Left ventricle myocardium inferior (tissue), 1 donor: ENCODE measurements around the gene DACH1. TPM values are rescaled to one million over a fixed set of nuclear protein-coding genes. Genes with fewer than 3 reads are reported as not detected.

Source experiments
- DNase-seq: peaks from one replicate; pipeline ENCODE4 v3.0.0-alpha.2; 2020
- H3K27ac ChIP-seq: fragments of 200-600 bp; replicated peaks from 2 replicates; pipeline ENCODE4 v1.8.0; 2021
- H3K27me3 ChIP-seq: fragments of 200-600 bp; 2 replicates; pipeline ENCODE4 v1.8.0; 2021; ENCODE audit warnings: low read depth
- H3K36me3 ChIP-seq: fragments of 200-600 bp; 2 replicates; pipeline ENCODE4 v1.8.0; 2021
- H3K4me1 ChIP-seq: fragments of 200-600 bp; 2 replicates; pipeline ENCODE4 v1.8.0; 2021
- H3K4me3 ChIP-seq: fragments of 200-600 bp; 2 replicates; pipeline ENCODE4 v1.8.0; 2021; ENCODE audit warnings: mild to moderate bottlenecking, moderate library complexity
- H3K9me3 ChIP-seq: fragments of 200-600 bp; replicated peaks from 2 replicates; pipeline ENCODE4 v1.8.0; 2021
- intact Hi-C: fragments of 100-400 bp; cut with micrococcal nuclease; formaldehyde crosslinking; loops from one replicate; pipeline ENCODE4 v1.11.0; 2022
- total RNA-seq: library from RNA; stranded (reverse); fragmentation: NEBNext Ultra II Directional; extraction: Animal tissue kit (Norgen Biotek cat#: 25700); gene quantifications from one replicate; pipeline ENCODE4 v1.2.1, GENCODE V29; 2021
- TF ChIP-seq, protein P1 (sequence below): fragments of 200-600 bp; IDR thresholded peaks from 2 replicates; pipeline ENCODE4 v1.8.0; 2021; ENCODE audit warnings: antibody characterized with exemption, mild to moderate bottlenecking, borderline replicate concordance
- donor health status: DM: no; HTN: yes; CAD: no; lungs with severe emphysema.

Gene DACH1
- total RNA-seq, 1 donor from 2014 or later, result 3.4 TPM

DNA sequence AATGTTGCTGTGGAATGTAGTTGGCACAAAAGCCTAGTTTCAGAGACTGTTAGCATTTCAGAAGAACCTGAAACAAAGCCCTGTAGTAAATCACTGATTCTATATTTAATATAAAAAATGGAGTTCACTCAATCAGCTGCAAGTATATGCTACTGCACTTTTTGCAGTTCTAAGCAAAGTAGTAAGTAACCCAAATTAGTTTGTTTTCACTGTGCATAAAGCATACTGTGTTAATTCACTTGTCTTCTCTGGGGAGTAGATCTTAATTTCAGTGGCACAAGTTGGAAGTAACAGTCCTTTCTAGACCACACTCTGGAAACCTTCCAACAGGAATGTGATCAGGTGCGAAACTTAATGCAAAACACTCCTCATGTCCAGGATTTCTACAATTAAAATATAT is 139.3 kb downstream of the DACH1 start:
- no peak overlapping the region for H3K27ac ChIP-seq
- H3K4me3 ChIP-seq, result no peak overlapping the region
- no peak for DNase-seq
- intact Hi-C loops, result no loop called here
- TF ChIP-seq, protein P1, sequence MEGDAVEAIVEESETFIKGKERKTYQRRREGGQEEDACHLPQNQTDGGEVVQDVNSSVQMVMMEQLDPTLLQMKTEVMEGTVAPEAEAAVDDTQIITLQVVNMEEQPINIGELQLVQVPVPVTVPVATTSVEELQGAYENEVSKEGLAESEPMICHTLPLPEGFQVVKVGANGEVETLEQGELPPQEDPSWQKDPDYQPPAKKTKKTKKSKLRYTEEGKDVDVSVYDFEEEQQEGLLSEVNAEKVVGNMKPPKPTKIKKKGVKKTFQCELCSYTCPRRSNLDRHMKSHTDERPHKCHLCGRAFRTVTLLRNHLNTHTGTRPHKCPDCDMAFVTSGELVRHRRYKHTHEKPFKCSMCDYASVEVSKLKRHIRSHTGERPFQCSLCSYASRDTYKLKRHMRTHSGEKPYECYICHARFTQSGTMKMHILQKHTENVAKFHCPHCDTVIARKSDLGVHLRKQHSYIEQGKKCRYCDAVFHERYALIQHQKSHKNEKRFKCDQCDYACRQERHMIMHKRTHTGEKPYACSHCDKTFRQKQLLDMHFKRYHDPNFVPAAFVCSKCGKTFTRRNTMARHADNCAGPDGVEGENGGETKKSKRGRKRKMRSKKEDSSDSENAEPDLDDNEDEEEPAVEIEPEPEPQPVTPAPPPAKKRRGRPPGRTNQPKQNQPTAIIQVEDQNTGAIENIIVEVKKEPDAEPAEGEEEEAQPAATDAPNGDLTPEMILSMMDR, result no peak
- no peaks in the 10 kb centered on the region for H3K27me3 ChIP-seq
- H3K4me1 ChIP-seq, result peaks cover 7% of the 10 kb centered on the region
- no peaks in the 10 kb centered on the region for H3K9me3 ChIP-seq
- no peaks in the 10 kb centered on the region for H3K36me3 ChIP-seq

DNA sequence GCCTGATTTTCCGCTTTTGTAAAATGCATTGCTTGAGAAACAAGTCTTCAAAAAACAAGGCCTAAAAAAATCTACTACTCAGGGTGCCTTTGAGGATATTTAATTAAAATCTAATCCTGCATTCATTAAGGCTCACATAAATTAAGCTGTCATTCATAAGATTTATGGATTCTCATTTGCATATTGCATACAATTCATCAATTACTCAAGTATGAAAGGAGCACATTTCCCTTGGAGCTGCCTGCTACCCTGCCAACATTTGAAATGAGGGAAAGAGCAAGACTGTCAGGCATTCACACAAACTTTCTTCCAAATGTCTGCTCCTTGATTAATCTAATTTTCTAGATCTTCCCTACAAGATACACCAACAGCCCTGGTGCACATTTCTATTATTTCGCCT is 140.0 kb downstream of the DACH1 start:
- TF ChIP-seq, protein P1, result no peak
- no peak overlapping the region for H3K4me3 ChIP-seq
- H3K4me1 ChIP-seq, result peaks cover 7% of the 10 kb centered on the region
- H3K9me3 ChIP-seq, result no peaks in the 10 kb centered on the region
- H3K27me3 ChIP-seq, result no peaks in the 10 kb centered on the region
- intact Hi-C loops, result no loop called here
- no peak for DNase-seq
- H3K27ac ChIP-seq, result no peak overlapping the region
- H3K36me3 ChIP-seq, result no peaks in the 10 kb centered on the region

DNA sequence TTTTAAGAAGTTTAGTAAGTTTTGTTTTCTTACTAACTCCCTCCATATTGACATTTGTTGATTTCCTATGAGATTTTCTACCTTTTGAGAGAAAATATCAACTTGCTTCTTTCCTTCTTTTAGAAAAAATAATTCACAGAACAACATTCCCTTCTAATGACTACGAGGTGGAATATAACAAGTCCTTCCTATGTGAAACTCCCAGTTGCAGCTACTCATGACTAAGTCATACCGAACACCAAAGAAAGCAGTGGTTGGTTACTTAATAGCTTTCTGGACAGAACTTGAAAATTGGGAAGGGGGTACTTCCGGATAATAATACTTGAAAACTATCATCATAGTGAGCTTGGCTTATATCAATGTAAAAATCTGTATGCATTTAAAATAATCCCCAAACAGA is 144.8 kb downstream of the DACH1 start:
- intact Hi-C loops, result no loop called here
- no peak overlapping the region for H3K4me3 ChIP-seq
- no peak for DNase-seq
- no peak overlapping the region for H3K27ac ChIP-seq
- H3K4me1 ChIP-seq, result no peaks in the 10 kb centered on the region
- no peaks in the 10 kb centered on the region for H3K9me3 ChIP-seq
- H3K27me3 ChIP-seq, result no peaks in the 10 kb centered on the region
- TF ChIP-seq, protein P1, result no peak
- no peaks in the 10 kb centered on the region for H3K36me3 ChIP-seq

DNA sequence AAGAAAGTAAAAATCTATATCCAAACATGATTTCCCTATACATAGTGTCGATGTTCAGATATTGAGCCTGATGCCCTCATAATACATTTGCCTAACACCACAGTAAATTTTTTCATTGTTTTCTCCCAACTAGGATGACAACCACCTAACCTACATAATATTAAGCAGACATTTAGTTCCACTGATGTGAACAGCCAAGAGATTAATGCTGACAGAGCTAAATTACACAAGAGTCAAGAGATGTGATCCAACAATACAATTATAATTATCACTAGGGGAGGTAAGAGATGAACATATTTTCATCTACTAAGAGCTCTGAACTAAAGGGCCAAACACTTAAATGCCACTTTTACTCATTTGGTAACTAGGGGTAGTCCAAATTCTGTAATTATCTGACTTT is 145.9 kb downstream of the DACH1 start:
- no peaks in the 10 kb centered on the region for H3K9me3 ChIP-seq
- H3K36me3 ChIP-seq, result no peaks in the 10 kb centered on the region
- intact Hi-C loops, result no loop called here
- H3K27ac ChIP-seq, result no peak overlapping the region
- no peak overlapping the region for H3K4me3 ChIP-seq
- no peaks in the 10 kb centered on the region for H3K4me1 ChIP-seq
- no peak for DNase-seq
- TF ChIP-seq, protein P1, result no peak
- no peaks in the 10 kb centered on the region for H3K27me3 ChIP-seq

DNA sequence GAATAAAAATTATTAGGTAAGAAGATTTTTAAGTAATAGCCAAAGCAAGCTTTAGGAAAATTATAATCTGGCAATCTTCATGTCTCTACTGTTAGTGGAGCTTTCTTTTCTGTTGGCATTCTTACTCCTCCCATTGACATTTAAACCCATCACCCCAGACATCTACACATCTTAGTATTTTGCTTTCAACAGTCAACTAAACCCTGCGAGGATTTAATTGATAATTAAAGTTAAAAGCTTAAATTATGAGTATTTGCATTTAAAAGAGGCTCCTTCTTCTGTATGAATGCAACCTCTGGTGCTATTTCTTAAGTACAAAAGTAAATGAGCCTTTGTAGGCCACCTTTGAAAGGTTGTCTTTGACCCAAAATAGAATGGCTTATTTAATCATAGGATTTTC is 148.1 kb downstream of the DACH1 start:
- TF ChIP-seq, protein P1, result no peak
- Histone ChIP-seq H3K27me3 (no peaks in the 10 kb centered on the region), H3K27ac (no peak overlapping the region), H3K4me1 (peaks cover under 1% of the 10 kb centered on the region), H3K4me3 (no peak overlapping the region), H3K36me3 (no peaks in the 10 kb centered on the region), H3K9me3 (no peaks in the 10 kb centered on the region)
- intact Hi-C loops, result no loop called here
- DNase-seq, result no peak
